Left hindlimb (tissue), 1 donor: ENCODE results near the gene AFMID.

ENCODE experiments used
- DNase-seq: peaks from one replicate; pipeline ENCODE4 v3.0.0-alpha.2; 2018

AFMID gene

DNA sequence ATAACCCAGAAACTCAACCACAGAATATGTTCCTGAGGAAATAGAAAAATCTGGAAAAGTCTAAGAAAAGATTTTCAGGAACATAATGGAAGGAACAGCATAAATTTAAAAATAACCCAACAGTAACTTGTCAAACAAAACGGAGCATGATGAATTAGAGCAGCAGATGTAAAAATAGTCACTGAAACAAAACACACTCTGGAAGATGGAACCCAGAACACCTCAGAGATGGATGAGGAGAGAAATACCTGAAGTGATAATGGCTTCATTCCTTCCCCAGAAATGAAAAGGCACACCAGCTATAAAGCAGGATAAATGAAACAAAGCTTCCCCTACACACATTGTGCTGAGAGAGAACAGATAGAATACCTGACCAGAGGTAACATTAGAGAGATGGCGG, 6.7 kb upstream of the AFMID start:
- DNase-seq = no peak

DNA sequence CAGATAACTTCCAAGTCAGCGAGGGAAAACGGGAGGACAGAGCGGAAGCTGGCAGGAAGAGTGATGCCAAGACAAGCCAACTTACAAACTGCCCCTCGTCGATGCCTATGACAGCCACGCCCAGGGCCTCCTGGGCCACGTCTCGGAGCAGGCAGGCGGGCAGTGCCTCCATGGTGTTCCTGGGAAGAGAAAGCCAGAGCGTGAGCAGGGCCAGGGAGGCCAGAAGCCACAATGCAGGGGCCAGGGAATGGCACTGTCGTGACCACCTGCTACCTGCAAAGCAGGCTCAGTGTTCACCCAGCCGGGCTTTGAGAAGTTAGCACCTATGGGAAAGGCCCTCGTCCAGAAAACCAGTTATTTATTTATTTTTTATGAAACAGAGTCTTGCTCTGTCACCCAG, 4.7 kb upstream of the AFMID start:
- DNase-seq = no peak

DNA sequence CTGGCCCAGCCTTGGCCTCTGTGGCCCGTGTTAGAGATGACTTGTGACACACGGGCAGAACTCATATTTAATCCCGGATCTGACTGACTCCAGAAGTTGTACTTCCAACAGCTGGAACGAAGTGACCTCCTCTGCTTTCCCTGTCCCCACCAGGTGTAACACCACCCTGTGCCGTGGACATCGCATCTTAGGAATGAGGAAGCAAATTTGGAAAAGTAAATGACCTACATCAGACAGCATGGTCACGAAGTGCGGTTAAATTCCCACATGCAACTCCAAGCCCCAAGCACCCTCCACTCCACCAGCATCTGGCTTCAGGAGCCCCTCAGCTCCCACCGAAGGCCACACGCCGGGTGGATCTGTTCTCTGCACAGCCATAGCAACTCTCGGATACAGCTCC, 3.2 kb upstream of the AFMID start:
- DNase-seq = no peak

DNA sequence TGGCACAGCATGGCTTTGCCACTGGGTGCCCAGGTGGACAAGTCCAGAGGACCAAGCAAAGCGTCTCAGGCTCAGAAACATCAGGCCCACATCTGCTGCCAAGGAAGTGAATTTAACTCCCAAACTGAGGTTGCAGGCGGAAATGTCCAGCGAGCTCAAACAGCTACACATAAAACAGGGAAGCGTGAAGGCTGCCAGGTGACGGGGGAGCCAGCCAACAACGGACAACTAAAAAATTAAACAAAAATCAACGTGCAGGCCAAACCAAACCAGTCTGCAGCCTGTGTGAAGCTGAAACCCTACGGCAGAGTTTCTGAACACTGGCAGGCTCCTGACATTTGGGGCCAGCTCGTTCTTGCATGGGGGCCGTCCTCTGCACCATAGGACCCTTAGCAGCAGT, 2.8 kb upstream of the AFMID start:
- DNase-seq = no peak

DNA sequence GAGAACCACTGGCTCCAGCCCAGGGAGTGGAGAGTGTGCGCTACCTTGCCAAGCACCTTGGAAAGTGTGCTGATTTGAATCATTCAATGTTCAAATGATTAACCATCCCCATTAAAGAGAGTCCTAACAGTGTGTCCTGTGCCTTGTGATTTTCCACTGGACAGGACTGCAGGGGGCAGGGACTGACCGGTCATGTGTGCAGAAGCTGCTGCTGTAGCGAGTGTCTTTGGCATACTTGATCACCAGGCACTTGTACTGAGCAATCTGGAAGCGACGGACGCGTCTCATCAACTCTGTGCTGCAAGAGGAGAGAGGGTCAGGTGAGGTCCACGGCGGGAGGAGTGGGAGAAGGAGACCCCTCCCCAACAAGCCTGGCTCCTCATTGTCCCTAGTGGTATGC, 2.3 kb upstream of the AFMID start:
- no peak for DNase-seq

DNA sequence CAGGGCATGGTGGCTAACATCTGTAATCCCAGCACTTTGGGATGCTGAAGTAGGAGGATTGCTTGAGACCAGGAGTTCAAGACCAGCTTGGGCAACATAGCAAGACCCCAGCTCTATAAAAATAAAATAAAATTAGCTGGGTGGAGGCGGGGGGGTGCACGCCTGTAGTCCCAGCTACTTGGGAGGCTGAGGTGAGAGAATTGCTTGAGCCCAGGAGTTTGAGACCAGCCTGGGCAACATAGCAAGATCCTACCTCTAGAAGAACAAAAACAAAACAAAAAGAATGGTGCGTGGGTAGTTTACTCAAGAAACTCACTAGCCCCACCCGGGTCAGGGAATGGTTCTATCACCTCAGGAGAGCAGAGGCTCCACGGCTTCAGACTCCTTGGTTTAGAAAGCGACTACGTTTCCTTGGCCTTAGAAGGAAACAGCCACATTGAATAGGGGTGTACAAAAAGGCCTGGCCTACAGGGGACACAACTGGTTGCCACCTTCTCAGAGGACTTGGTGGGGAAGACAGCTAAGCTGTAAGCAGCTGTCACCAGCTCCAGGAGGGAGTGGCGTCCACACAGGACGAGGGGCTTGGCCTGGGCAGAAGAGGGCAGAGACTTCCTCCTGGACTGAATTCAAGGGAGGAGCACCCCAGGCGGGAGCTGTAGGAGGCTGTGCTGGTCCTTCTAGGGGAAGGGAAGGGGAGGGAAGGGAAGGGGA, 1.0 kb upstream of the AFMID start:
- peak; percentile 69 for DNase-seq

DNA sequence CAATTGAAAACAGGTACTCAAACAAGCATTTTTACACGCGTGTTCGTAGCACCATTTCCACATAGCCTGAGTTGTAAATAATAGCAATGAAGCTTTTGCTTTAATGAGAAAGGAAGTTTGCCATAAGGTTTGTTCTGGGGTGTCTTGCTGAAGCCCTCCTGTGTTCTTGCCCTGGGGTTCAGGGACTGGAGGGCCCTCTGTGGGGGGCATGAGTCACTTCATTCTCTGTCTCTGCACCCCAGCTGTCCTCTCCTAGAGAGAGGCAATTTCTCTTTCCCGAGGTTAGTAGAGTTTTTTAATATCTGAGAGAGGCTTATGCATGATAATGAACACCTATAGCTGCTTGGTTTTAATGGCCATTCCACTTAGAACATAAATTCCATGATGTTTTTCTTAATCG, 9.6 kb downstream of the AFMID start:
- DNase-seq = no peak

DNA sequence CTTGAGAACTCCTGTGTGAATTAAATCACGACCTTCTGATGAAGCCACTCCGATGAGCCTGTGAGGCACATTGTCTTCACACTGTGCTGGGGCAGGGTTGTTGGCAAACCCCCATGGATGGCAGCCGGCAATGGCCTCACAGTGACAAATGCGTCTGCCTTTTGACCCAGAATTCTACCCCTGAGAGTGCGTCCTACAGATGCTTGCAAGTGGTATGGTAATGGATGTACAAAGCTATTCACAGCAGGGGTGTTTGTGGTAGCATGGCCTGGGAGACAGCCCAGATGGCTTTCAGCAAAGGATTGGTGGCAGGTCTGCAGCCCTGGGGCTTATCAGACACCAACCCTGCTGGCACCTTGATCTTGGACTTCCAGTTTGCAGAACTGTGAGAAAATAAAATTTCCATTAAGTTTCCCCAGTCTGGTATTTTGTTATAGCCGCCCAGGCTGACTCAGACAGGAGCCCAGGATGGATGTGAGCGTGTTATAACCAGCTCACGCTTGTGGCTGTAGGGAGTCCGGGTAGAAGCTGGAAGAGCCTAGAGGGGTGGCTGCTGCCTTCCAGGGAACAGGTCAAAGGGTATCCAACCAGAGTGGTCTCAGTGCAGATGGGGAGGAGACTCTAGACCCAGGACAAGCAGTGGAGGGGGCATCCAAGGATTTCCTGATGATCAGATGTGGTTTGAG, 10.1 kb downstream of the AFMID start:
- no peak for DNase-seq

DNA sequence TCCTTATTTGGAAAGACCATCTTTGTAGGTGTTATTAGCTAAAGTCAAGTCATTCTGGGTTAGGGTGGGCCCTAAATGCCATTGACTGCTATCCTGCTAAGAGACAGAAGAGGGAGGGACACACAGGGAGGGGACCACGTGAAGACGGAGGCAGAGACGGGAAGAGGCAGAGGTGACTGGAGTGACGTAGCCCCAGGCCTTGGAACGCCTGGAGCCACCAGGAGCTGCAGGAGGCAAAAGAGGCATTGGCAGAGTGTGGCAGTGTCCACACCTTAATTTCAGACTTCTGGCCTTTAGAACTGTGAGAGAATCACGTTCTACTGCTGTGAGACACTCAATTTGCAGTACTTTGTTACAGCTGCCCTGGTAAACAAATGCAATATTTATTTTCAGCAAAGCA, 13.3 kb downstream of the AFMID start:
- no peak for DNase-seq

DNA sequence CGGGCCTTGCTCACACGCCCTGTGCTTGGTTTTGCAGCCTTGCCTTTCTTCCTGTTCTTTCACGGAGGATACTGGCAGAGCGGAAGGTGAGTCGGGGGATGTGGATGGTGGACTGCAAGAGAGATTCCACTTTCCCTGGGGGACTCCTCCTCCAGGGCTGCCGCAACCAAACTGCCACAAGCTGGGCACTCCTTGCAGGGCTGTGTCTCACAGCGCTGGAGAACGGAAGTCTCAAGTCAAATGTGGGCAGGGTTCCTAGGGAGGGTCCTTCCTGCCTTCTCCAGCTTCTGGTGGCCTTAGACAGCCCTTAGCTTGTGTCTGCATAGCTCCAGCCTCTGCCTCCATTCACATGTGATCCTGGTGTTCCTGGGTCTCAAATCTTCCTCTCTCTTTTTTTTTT, 15.5 kb downstream of the AFMID start:
- DNase-seq = no peak

DNA sequence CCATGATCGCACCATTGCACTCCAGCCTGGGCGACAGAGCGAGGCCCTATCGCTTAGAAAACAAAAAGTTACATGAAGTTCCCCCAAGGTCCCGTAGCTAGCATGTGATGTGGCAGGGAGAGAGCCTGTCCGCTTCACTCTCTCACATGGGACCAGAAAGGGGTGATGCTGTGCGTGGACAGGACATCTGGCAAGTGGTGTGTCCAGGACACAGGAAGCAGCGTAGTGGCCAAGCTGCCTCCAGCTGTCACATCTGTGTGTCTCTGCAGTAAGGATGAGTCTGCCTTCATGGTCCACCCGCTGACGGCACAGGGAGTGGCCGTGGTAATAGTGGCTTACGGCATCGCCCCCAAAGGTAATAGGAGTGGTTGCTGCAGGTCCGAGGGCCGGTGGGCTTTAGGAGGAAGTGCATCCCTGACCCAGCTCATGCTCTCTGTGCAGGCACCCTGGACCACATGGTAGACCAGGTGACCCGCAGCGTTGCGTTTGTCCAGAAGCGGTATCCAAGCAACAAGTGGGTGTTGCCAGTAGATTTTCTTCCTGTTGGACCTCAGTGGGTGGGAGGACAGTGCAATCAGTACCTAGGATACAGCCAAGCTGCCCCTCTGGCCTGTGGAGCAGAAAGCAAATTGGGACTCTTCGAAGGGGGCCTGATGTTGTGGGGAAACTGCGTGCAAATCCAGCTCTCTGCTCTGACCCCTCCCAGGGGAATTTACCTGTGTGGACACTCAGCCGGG, 17.4 kb downstream of the AFMID start:
- no peak for DNase-seq

DNA sequence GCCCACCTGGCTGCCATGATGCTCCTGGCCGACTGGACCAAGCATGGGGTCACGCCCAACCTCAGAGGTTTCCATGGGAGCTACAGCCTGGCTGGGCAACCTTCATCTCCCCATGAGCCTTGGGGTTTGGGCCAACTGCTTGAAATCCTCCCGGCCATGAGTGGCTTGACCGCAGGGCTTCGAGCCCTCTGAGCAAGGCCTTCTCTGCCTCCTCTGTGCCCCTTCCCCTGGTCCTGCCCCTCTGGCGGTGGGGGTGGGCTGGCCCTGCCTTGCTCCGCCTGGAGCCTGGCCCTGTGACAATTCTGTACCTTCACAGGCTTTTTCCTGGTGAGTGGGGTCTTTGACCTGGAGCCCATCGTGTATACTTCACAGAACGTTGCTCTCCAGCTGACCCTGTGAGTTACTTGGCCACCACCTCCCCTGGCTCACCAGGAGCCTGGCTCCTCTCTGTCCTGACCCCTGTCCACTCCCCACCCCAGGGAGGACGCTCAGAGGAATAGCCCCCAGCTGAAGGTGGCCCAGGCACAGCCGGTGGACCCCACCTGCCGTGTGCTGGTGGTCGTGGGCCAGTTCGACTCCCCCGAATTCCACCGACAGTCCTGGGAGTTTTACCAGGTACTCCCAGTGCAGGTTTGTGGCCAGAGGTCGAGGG, 18.1 kb downstream of the AFMID start:
- DNase-seq = no peak

DNA sequence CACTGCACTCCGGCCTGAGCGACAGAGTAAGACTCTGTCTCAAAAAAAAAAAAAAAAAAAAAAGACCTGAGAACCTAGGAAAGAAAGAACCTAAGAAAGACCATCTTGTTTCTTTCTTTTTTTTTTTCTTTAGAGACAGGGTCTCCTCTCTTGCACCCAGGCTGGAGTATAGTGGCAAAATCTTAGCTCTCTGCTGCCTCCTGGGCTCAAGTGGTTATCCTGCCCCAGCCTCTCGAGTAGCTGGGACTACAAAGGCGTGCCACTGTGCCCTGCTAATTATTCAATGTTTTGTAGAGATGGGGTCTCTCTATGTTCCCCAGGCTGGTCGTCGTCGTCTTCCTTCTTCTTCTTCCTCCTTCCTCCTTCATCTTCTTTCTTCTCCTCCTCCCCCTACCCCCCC, 19.1 kb downstream of the AFMID start:
- DNase-seq = no peak

DNA sequence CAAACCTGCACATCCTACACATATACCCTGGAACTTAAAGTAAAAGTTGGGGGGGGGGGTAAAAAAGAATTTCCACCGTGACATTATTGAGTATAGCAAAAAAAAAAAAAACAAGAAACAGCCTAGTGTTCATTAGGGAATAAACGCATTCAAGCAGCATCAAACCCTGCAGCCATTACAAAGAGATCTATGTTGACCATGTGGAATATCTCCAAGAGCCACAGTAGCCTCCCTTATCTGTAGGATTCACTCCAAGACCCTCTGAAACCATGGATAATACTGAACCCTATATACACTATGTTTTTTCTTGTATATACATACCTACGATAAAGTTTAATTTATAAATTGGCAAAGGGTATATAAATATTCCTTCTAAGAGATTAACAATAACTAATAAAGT, 21.3 kb downstream of the AFMID start:
- no peak for DNase-seq

DNA sequence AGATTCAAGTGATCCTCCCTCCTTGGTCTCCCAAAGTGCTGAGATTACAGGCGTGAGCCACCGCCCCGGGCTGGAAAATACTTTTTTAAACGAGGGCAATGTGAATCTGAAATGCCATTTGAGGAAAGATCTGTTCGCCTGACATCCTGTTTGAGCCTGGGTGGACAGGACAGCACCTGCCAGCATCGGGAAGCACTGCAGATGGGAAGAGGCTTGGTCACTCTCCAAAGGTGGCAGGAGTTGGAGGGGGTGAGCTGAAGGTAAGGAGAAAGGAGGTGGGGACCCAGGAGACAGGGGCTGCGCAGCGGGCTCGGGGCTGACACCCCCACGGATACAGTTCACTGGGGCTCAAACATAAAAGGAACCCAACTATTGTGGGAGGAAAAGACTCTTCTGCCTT, 22.9 kb downstream of the AFMID start:
- DNase-seq = no peak

DNA sequence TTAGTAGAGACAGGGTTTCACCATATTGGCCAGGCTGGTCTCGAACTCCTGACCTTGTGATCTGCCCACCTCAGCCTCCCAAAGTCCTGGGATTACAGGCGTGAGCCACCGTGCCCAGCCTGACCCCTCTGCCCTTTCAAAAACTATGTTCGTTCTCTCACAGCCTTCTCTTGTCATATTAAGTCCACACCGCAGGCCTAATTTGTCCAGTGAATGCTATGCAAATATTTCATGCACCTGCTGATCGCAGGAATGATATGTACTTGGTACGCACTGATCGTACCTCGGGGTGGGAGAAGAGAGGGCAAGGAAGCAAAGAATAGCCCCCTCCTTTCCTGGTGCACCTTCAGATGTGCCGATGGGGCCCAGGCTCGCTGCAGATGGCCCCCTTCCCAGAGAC, 23.9 kb downstream of the AFMID start:
- DNase-seq = no peak

DNA sequence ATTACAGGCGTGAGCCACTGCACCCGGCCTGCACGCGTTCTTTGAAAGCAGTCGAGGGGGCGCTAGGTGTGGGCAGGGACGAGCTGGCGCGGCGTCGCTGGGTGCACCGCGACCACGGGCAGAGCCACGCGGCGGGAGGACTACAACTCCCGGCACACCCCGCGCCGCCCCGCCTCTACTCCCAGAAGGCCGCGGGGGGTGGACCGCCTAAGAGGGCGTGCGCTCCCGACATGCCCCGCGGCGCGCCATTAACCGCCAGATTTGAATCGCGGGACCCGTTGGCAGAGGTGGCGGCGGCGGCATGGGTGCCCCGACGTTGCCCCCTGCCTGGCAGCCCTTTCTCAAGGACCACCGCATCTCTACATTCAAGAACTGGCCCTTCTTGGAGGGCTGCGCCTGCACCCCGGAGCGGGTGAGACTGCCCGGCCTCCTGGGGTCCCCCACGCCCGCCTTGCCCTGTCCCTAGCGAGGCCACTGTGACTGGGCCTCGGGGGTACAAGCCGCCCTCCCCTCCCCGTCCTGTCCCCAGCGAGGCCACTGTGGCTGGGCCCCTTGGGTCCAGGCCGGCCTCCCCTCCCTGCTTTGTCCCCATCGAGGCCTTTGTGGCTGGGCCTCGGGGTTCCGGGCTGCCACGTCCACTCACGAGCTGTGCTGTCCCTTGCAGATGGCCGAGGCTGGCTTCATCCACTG, 27.0 kb downstream of the AFMID start, which contains the start of gene BIRC5:
Gene BIRC5 (plus strand): TSS at position 238 of the 690 bp plus-strand sequence. CDS start 64 bp downstream, at position 302.
- peak; percentile 89 for DNase-seq

DNA sequence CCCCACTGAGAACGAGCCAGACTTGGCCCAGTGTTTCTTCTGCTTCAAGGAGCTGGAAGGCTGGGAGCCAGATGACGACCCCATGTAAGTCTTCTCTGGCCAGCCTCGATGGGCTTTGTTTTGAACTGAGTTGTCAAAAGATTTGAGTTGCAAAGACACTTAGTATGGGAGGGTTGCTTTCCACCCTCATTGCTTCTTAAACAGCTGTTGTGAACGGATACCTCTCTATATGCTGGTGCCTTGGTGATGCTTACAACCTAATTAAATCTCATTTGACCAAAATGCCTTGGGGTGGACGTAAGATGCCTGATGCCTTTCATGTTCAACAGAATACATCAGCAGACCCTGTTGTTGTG, 27.5 kb downstream of the AFMID start:
- DNase-seq = no peak

DNA sequence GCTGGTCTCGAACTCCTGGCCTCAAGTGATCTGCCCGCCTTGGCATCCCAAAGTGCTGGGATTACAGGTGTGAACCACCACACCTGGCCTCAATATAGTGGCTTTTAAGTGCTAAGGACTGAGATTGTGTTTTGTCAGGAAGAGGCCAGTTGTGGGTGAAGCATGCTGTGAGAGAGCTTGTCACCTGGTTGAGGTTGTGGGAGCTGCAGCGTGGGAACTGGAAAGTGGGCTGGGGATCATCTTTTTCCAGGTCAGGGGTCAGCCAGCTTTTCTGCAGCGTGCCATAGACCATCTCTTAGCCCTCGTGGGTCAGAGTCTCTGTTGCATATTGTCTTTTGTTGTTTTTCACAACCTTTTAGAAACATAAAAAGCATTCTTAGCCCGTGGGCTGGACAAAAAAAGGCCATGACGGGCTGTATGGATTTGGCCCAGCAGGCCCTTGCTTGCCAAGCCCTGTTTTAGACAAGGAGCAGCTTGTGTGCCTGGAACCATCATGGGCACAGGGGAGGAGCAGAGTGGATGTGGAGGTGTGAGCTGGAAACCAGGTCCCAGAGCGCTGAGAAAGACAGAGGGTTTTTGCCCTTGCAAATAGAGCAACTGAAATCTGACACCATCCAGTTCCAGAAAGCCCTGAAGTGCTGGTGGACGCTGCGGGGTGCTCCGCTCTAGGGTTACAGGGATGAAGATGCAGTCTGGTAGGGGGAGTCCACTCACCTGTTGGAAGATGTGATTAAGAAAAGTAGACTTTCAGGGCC, 32.4 kb downstream of the AFMID start:
- DNase-seq = no peak

DNA sequence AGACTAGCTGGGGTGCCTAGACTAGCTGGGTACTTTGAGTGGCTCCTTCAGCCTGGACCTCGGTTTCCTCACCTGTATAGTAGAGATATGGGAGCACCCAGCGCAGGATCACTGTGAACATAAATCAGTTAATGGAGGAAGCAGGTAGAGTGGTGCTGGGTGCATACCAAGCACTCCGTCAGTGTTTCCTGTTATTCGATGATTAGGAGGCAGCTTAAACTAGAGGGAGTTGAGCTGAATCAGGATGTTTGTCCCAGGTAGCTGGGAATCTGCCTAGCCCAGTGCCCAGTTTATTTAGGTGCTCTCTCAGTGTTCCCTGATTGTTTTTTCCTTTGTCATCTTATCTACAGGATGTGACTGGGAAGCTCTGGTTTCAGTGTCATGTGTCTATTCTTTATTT, 35.9 kb downstream of the AFMID start:
- no peak for DNase-seq

DNA sequence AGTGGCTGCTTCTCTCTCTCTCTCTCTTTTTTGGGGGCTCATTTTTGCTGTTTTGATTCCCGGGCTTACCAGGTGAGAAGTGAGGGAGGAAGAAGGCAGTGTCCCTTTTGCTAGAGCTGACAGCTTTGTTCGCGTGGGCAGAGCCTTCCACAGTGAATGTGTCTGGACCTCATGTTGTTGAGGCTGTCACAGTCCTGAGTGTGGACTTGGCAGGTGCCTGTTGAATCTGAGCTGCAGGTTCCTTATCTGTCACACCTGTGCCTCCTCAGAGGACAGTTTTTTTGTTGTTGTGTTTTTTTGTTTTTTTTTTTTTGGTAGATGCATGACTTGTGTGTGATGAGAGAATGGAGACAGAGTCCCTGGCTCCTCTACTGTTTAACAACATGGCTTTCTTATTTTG, 36.6 kb downstream of the AFMID start:
- DNase-seq = no peak
